Neutrophil (primary cell): ENCODE results near the gene GJC2.

ENCODE experiments used
- H3K27ac ChIP-seq: fragments of 200-600 bp; sonication (generic); 2 replicates; pipeline ENCODE4 v1.5.1; 2016; ENCODE audit warnings: mild to moderate bottlenecking, moderate library complexity
- H3K27me3 ChIP-seq: fragments of 200-600 bp; sonication (generic); 2 replicates; pipeline ENCODE4 v1.6.0; 2016; ENCODE audit warnings: mild to moderate bottlenecking
- H3K36me3 ChIP-seq: fragments of 200-600 bp; sonication (generic); 2 replicates; pipeline ENCODE4 v1.5.1; 2017
- H3K4me1 ChIP-seq, 2 experiments: fragments of 200-600 bp in 1 of 2; sonication (generic) in 1 of 2; 1 replicate in 1 of 2; 2 replicates in 1 of 2; pipeline versions ENCODE4 v1.5.1 to v1.6.1; 2013 to 2016; ENCODE audit warnings: low read depth in 1 of 2, low read length in 1 of 2, mild to moderate bottlenecking in 1 of 2, moderate library complexity in 1 of 2; ENCODE audit not compliant: control insufficient read depth in 1 of 2, insufficient read depth in 1 of 2
- H3K4me3 ChIP-seq, 2 experiments: fragments of 200-600 bp in 1 of 2; sonication (generic) in 1 of 2; 1 replicate in 1 of 2; 2 replicates in 1 of 2; pipeline ENCODE4 v1.5.1; 2013 to 2016; ENCODE audit warnings: low read depth in 1 of 2, low read length in 1 of 2, mild to moderate bottlenecking in 1 of 2, moderate library complexity in 1 of 2
- H3K9me3 ChIP-seq: fragments of 200-600 bp; sonication (generic); 2 replicates; pipeline ENCODE4 v1.5.1; 2016
- TF ChIP-seq, protein P1 (sequence below): fragments of 200-600 bp; sonication (generic); IDR thresholded peaks from 2 replicates; pipeline ENCODE4 v1.5.1; 2016; ENCODE audit warnings: antibody characterized with exemption

Gene GJC2

DNA sequence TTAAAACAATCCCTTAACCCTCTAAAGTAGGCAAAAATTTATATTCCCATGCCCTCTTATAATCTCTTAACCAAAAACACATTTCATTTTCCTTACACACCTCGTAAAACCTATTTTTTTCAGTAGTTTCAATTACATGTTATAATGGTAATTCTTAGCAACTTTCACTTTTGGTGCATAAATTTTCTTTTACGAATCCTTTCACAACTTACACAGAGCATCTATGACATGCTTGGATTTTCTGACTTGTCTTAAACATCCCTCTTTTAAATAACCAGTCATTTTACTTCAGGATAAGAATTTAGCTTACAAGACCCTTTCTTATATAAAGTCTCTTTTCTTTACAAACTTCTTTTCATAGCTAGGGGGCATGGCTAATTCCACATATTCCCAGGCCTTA is 31.7 kb upstream of the GJC2 start:
- Histone ChIP-seq H3K36me3 (no peaks in the 10 kb centered on the region), H3K9me3 (no peaks in the 10 kb centered on the region), H3K27ac (no peak overlapping the region), H3K4me1 (peaks cover 0 to 5% of the 10 kb centered on the region in 2 experiments), H3K27me3 (peaks cover 9% of the 10 kb centered on the region), H3K4me3 (no peak overlapping the region)
- TF ChIP-seq, protein P1, sequence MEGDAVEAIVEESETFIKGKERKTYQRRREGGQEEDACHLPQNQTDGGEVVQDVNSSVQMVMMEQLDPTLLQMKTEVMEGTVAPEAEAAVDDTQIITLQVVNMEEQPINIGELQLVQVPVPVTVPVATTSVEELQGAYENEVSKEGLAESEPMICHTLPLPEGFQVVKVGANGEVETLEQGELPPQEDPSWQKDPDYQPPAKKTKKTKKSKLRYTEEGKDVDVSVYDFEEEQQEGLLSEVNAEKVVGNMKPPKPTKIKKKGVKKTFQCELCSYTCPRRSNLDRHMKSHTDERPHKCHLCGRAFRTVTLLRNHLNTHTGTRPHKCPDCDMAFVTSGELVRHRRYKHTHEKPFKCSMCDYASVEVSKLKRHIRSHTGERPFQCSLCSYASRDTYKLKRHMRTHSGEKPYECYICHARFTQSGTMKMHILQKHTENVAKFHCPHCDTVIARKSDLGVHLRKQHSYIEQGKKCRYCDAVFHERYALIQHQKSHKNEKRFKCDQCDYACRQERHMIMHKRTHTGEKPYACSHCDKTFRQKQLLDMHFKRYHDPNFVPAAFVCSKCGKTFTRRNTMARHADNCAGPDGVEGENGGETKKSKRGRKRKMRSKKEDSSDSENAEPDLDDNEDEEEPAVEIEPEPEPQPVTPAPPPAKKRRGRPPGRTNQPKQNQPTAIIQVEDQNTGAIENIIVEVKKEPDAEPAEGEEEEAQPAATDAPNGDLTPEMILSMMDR, result no peak

- TF ChIP-seq, protein P1, result no peak
- no peak overlapping the region for H3K27ac ChIP-seq
- no peak overlapping the region for H3K4me3 ChIP-seq
- peaks cover 21% of the 10 kb centered on the region for H3K27me3 ChIP-seq
- no peaks in the 10 kb centered on the region for H3K36me3 ChIP-seq
- peaks cover 0 to 5% of the 10 kb centered on the region in 2 experiments for H3K4me1 ChIP-seq
- no peaks in the 10 kb centered on the region for H3K9me3 ChIP-seq
Measured at GRCh38 chr1:228120351-228120750, 29.4 kb upstream of the GJC2 start.

DNA sequence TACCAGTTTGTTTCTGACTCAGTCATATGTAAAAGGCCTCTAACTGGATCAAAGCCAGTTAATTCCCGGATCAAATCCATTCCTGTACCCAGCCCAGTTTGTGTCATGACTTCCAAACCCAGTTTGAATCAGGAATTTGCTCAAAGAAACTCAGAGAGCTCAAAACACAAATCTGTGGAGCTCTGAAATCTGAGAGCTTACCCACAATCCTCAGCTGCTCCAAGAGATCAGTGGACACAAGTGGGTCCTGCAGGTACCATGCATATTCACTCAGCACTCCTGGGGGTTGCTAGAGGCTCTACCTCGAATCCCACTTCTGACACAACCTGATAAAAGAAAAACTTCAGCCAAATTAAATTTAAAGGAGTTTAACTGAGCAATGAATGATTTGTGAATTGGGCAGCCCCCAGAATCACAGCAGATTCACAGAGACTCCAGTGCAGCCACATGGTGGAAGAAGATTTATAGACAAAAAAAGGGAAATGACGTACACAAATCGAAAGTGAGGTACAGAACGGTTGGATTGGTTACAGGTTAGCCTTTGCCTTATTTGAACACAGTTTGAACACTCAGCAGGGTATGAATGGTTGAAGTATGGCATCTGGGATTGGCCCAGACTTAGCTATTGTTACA is 28.8 kb upstream of the GJC2 start:
- Histone ChIP-seq H3K4me3 (no peak overlapping the region), H3K27ac (no peak overlapping the region), H3K27me3 (peaks cover 21% of the 10 kb centered on the region), H3K4me1 (peaks cover 0 to 5% of the 10 kb centered on the region in 2 experiments), H3K36me3 (no peaks in the 10 kb centered on the region), H3K9me3 (no peaks in the 10 kb centered on the region)
- TF ChIP-seq, protein P1, result no peak

- Histone ChIP-seq H3K27ac (no peak overlapping the region), H3K4me1 (peaks cover 0 to 5% of the 10 kb centered on the region in 2 experiments), H3K36me3 (no peaks in the 10 kb centered on the region), H3K9me3 (no peaks in the 10 kb centered on the region), H3K27me3 (peaks cover 21% of the 10 kb centered on the region), H3K4me3 (no peak overlapping the region)
- TF ChIP-seq, protein P1, result no peak
Measured at GRCh38 chr1:228122921-228123441, 26.7 kb upstream of the GJC2 start.

GRCh38 chr1:228123505-228123904 is 26.2 kb upstream of the GJC2 start:
- no peaks in the 10 kb centered on the region for H3K36me3 ChIP-seq
- TF ChIP-seq, protein P1, result no peak
- H3K4me1 ChIP-seq, result peaks cover 0 to 5% of the 10 kb centered on the region in 2 experiments
- H3K9me3 ChIP-seq, result no peaks in the 10 kb centered on the region
- H3K27ac ChIP-seq, result no peak overlapping the region
- H3K4me3 ChIP-seq, result no peak overlapping the region
- peaks cover 21% of the 10 kb centered on the region for H3K27me3 ChIP-seq
